RWPE2 (cell line): Measurements from ENCODE around the gene GABRR1.
A peak's percentile ranks its signal among the peaks of the same experiment; 100 is the strongest.

Experiments
- ATAC-seq: fragments of 200-7000 bp; cut with Tn5 transposase; 3 replicates; pipeline ENCODE4 v1.9.1; 2021; ENCODE audit warnings: low read depth
- DNase-seq: peaks from one replicate; pipeline ENCODE4 v3.0.0-alpha.2; 2020; ENCODE audit warnings: low spot score
- H3K27ac ChIP-seq: fragments of 450-650 bp; 2 replicates; pipeline ENCODE4 v1.5.1; 2017; ENCODE audit warnings: mild to moderate bottlenecking; ENCODE audit not compliant: poor library complexity, severe bottlenecking
- H3K27me3 ChIP-seq: fragments of 250-450 bp; sonication (Bioruptor Pico); 2 replicates; pipeline ENCODE4 v1.5.1; 2021; ENCODE audit warnings: mild to moderate bottlenecking, moderate library complexity; ENCODE audit not compliant: insufficient read depth, poor library complexity, severe bottlenecking
- H3K36me3 ChIP-seq: fragments of 250-450 bp; sonication (Bioruptor Pico); 2 replicates; pipeline ENCODE4 v1.5.1; 2020; ENCODE audit warnings: low read depth, mild to moderate bottlenecking, moderate library complexity
- H3K4me1 ChIP-seq: fragments of 250-450 bp; sonication (Bioruptor Pico); 2 replicates; pipeline ENCODE4 v1.5.1; 2021; ENCODE audit warnings: mild to moderate bottlenecking, moderate library complexity; ENCODE audit not compliant: insufficient read depth, poor library complexity, severe bottlenecking
- H3K4me3 ChIP-seq: fragments of 250-450 bp; sonication (Bioruptor Pico); 2 replicates; pipeline ENCODE4 v1.5.1; 2021; ENCODE audit warnings: mild to moderate bottlenecking, moderate library complexity; ENCODE audit not compliant: severe bottlenecking
- H3K9me3 ChIP-seq: fragments of 250-450 bp; sonication (Bioruptor Pico); 2 replicates; pipeline ENCODE4 v1.5.1; 2021; ENCODE audit warnings: mild to moderate bottlenecking, moderate library complexity; ENCODE audit not compliant: severe bottlenecking
- CTCF ChIP-seq: fragments of 450-650 bp; IDR thresholded peaks from one replicate; pipeline ENCODE4 v1.5.1; 2017; ENCODE audit warnings: mild to moderate bottlenecking, moderate library complexity; ENCODE audit not compliant: poor library complexity, severe bottlenecking

GABRR1 gene

GRCh38 chr6:89251976-89252375 lies 34.8 kb upstream of the GABRR1 start:
- H3K4me3 ChIP-seq = no peak overlapping the region
- no peak overlapping the region for H3K27ac ChIP-seq
- H3K9me3 ChIP-seq = no peaks in the 10 kb centered on the region
- ATAC-seq (no peak), DNase-seq (no peak)
- H3K4me1 ChIP-seq = no peaks in the 10 kb centered on the region
- no peaks in the 10 kb centered on the region for H3K36me3 ChIP-seq
- H3K27me3 ChIP-seq = no peaks in the 10 kb centered on the region
- TF ChIP-seq CTCF = no peak

- ATAC-seq (peak; percentile 17; the same call in 1 of the 3 replicates), DNase-seq (no peak)
- H3K27ac ChIP-seq = no peak overlapping the region
- no peaks in the 10 kb centered on the region for H3K9me3 ChIP-seq
- no peaks in the 10 kb centered on the region for H3K27me3 ChIP-seq
- no peak for TF ChIP-seq CTCF
- no peaks in the 10 kb centered on the region for H3K4me1 ChIP-seq
- H3K4me3 ChIP-seq = no peak overlapping the region
- H3K36me3 ChIP-seq = no peaks in the 10 kb centered on the region
Measured at GRCh38 chr6:89251170-89251569, 34.0 kb upstream of the GABRR1 start.

- no peak for DNase-seq
- Histone ChIP-seq H3K36me3 (no peaks in the 10 kb centered on the region), H3K27ac (no peak overlapping the region), H3K4me3 (no peak overlapping the region), H3K4me1 (no peaks in the 10 kb centered on the region), H3K27me3 (no peaks in the 10 kb centered on the region), H3K9me3 (no peaks in the 10 kb centered on the region)
- TF ChIP-seq CTCF = no peak
- no peak for ATAC-seq
Measured at GRCh38 chr6:89250239-89250638, 33.1 kb upstream of the GABRR1 start.

- no peak for TF ChIP-seq CTCF
- ATAC-seq (no peak), DNase-seq (no peak)
- Histone ChIP-seq H3K27ac (no peak overlapping the region), H3K9me3 (no peaks in the 10 kb centered on the region), H3K27me3 (no peaks in the 10 kb centered on the region), H3K36me3 (no peaks in the 10 kb centered on the region), H3K4me1 (no peaks in the 10 kb centered on the region), H3K4me3 (no peak overlapping the region)
Measured at GRCh38 chr6:89244241-89244985, 27.3 kb upstream of the GABRR1 start.

GRCh38 chr6:89243331-89243629 lies 26.1 kb upstream of the GABRR1 start:
- Histone ChIP-seq H3K4me3 (no peak overlapping the region), H3K27ac (no peak overlapping the region), H3K9me3 (no peaks in the 10 kb centered on the region), H3K27me3 (no peaks in the 10 kb centered on the region), H3K36me3 (no peaks in the 10 kb centered on the region), H3K4me1 (no peaks in the 10 kb centered on the region)
- TF ChIP-seq CTCF = no peak
- ATAC-seq (no peak), DNase-seq (no peak)
